Transverse colon (tissue), 4 donors: ENCODE results near the gene PLXNC1. TPM values are rescaled to one million over a fixed set of nuclear protein-coding genes. Genes with fewer than 3 reads are reported as not detected.

Experiments used
- DNase-seq: peaks from one replicate; pipeline ENCODE4 v3.0.0-alpha.2; 2019
- H3K27ac ChIP-seq, 4 donors: fragments of 200-600 bp; sonication (generic); 2 replicates each; pipeline ENCODE4 v1.5.1; 2016 to 2018; ENCODE audit warnings: inconsistent platforms in 4 of 4
- H3K27me3 ChIP-seq: fragments of 200-600 bp; sonication (generic); 2 replicates; pipeline ENCODE4 v1.5.1; 2017; ENCODE audit warnings: inconsistent platforms
- H3K36me3 ChIP-seq, 4 donors: fragments of 200-600 bp; sonication (generic); 2 replicates each; pipeline ENCODE4 v1.5.1; 2017 to 2019; ENCODE audit warnings: inconsistent platforms in 4 of 4
- H3K4me1 ChIP-seq, 4 donors: fragments of 200-600 bp; sonication (generic); 2 replicates each; pipeline ENCODE4 v1.5.1; 2017 to 2020; ENCODE audit warnings: inconsistent platforms in 4 of 4
- H3K4me3 ChIP-seq, 4 donors: fragments of 200-600 bp; sonication (generic); 1 replicate in 1 of 4; 2 replicates in 3 of 4; pipeline versions ENCODE4 v1.5.1 to v1.6.1; 2017 to 2019; ENCODE audit warnings: inconsistent platforms in 4 of 4
- H3K9me3 ChIP-seq, 2 donors: fragments of 200-600 bp; sonication (generic); 2 replicates each; pipeline ENCODE4 v1.5.1; 2017 to 2019; ENCODE audit warnings: inconsistent platforms in 2 of 2
- EP300 ChIP-seq: sonication (generic); formaldehyde crosslinking; IDR thresholded peaks from one replicate; pipeline ENCODE4 v1.6.1; 2017; ENCODE audit warnings: antibody characterized with exemption, low read depth
- POLR2A ChIP-seq: fragments of 450-650 bp; IDR thresholded peaks from one replicate; pipeline ENCODE4 v1.6.1; 2016; ENCODE audit warnings: antibody characterized with exemption, mild to moderate bottlenecking, moderate library complexity
- POLR2AphosphoS5 ChIP-seq, 3 donors: sonication (generic); formaldehyde crosslinking; IDR thresholded peaks; one replicate each; pipeline ENCODE4 v1.6.1; 2016; ENCODE audit warnings: antibody characterized with exemption in 3 of 3
- WGBS, 2 donors: methylation state at CpG; one replicate each; pipeline ENCODE4 v1.1.5; 2018; ENCODE audit warnings: low coverage in 1 of 2; 5-methylcytosine and 5-hydroxymethylcytosine counted together
- in situ Hi-C, 4 donors: fragments of 200-750 bp; cut with MboI; loops; one replicate each; pipeline versions ENCODE4 v1.15.0 to v1.15.1; 2017; ENCODE audit warnings: low sequenced_read_pairs in 3 of 4, low pct_ligation_motif_present in 1 of 4, low pct_unique_long_range_greater_than_20kb in 1 of 4
- intact Hi-C: fragments of 100-400 bp; cut with DNase I; formaldehyde crosslinking; loops from one replicate; pipeline ENCODE4 v1.15.1; 2023; ENCODE audit warnings: low total_unique reads
- total RNA-seq, 4 donors: library from RNA; depleted of rRNA; stranded (reverse); fragments of >200 nt; gene quantifications; one replicate each; pipeline ENCODE4 v1.1.0, GENCODE V29; 2016
- TF ChIP-seq, protein P1 (sequence below), 5 experiments: fragments of 200-600 bp in 3 of 5; fragments of 450-650 bp in 2 of 5; sonication (generic) in 3 of 5; IDR thresholded peaks; 1 replicate in 2 of 5; 2 replicates in 3 of 5; pipeline ENCODE4 v1.5.1; 2016 to 2017; ENCODE audit warnings: antibody characterized with exemption in 5 of 5, inconsistent platforms in 3 of 5, mild to moderate bottlenecking in 2 of 5, moderate library complexity in 1 of 5

PLXNC1 gene
- total RNA-seq, 4 donors from 2014 or later, result 3.3 to 12.7 (median 6.8) TPM

DNA sequence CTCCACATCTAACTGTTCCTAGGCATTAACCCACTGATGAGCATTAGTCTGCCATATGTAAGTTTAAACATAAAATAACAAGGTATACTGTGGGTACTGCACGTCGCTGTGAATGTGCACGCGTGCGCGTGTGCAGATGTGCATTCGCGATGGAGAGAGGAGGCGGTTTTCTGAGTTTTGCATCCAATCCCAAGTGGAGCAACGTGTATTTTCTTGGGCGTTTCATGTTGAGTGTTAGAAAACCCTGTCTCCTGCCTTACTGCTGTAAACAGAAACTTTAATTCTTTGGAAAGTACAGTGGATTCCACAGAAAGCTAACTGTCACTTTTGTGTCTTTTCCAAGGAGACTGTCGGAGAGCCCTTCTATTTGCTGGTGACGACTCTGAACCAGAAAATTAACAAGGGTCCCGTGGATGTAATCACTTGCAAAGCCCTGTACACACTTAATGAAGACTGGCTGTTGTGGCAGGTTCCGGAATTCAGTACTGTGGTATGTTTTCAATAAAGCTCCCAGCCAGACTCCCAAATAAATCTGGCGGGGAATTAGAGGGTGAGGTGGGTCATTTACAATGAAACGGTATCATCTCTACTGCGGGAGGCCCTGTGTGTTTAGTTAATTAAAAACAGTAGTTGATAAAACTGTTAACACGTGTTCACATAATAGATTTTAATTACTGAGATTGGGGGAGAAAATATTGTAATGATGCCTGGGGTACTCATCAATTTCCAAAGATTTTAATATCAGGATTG is 116.5 kb downstream of the PLXNC1 start:
- in situ Hi-C loops, result no loop called here
- WGBS, 2 donors, result 92 to 96% methylated on average over 16 to 19 of the region's 19 CpGs
- H3K4me1 ChIP-seq, result peaks cover 7 to 33% (median 12%) of the 10 kb centered on the region in 4 donors
- no peaks in the 10 kb centered on the region for H3K9me3 ChIP-seq
- DNase-seq, result no peak
- TF ChIP-seq POLR2A (no peak), EP300 (no peak), POLR2AphosphoS5 (IDR thresholded peaks at IDR 0.05) (no peak)
- TF ChIP-seq, protein P1, sequence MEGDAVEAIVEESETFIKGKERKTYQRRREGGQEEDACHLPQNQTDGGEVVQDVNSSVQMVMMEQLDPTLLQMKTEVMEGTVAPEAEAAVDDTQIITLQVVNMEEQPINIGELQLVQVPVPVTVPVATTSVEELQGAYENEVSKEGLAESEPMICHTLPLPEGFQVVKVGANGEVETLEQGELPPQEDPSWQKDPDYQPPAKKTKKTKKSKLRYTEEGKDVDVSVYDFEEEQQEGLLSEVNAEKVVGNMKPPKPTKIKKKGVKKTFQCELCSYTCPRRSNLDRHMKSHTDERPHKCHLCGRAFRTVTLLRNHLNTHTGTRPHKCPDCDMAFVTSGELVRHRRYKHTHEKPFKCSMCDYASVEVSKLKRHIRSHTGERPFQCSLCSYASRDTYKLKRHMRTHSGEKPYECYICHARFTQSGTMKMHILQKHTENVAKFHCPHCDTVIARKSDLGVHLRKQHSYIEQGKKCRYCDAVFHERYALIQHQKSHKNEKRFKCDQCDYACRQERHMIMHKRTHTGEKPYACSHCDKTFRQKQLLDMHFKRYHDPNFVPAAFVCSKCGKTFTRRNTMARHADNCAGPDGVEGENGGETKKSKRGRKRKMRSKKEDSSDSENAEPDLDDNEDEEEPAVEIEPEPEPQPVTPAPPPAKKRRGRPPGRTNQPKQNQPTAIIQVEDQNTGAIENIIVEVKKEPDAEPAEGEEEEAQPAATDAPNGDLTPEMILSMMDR (IDR thresholded peaks at IDR 0.05), result no peak
- no peaks in the 10 kb centered on the region for H3K27me3 ChIP-seq
- intact Hi-C loops, result no loop called here
- H3K27ac ChIP-seq, result no peak overlapping the region
- H3K36me3 ChIP-seq, result no peaks in the 10 kb centered on the region
- no peak overlapping the region for H3K4me3 ChIP-seq

DNA sequence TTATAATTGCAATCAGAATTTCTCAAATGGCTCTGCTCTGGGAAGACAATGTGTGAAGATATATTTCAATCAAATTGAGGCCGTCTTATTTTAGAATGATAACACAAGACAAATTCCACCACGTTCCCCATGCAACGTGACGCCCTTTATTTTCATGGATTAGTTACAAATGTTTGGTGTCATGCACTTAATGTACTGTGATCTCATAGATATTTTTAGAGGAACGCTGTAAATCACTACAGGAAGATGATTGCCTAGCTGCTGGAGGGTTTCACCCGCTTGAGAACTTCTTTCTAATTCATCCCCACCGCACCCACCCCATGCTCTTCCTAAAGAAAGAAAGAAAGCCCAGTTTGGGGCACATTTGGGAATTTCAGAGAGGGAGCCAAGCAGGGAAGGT is 117.2 kb downstream of the PLXNC1 start:
- Histone ChIP-seq H3K27ac (no peak overlapping the region), H3K4me1 (peaks cover 7 to 33% (median 12%) of the 10 kb centered on the region in 4 donors), H3K36me3 (no peaks in the 10 kb centered on the region), H3K27me3 (no peaks in the 10 kb centered on the region), H3K9me3 (no peaks in the 10 kb centered on the region), H3K4me3 (no peak overlapping the region)
- TF ChIP-seq EP300, result no peak
- TF ChIP-seq, protein P1 (IDR thresholded peaks at IDR 0.05), result no peak
- no peak for TF ChIP-seq POLR2A
- in situ Hi-C loops, result no loop called here
- intact Hi-C loops, result no loop called here
- 91 to 100% methylated on average over 3 to 7 of the region's 7 CpGs for WGBS, 2 donors
- DNase-seq, result no peak

DNA sequence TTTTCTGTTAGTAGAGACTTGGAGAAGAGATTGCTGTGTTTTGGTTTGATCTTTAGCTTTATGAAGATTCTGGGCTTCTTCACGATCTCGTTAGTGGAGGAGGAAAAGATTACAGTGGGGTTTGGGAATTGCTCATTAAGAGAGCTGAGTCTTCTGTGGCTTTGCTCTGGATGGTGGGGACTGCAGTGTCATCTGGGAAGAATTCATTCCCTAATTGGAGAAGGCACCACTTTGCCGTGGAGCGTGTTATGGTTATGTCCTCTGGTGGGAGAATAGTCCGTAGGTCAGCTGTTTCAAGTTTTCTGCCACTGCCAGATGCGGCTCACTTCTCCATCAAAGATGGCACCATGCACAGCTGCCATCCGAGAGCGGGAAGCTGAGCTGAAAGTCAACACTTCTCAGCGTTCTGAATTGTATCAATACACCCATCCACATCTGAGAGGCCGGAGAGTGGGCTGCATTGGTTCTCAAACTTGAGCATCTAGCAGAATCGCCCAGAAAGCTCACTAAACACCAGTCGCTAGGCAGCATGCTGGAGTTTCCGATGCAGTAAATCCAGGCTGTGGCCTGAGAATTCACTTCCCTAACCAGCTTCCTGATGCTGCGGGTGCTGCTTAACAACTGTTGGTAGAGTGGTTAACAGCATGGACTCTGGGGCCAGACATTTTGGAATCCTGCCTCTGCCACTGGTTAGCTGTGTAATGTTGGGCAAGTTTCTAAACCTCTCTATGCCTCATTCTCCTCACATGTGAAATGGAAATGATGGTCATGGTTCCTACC is 117.8 kb downstream of the PLXNC1 start:
- intact Hi-C loops (no loop called here), in situ Hi-C loops (no loop called here)
- no peak for DNase-seq
- WGBS, 2 donors, result 90 to 94% methylated on average over 2 to 14 of the region's 14 CpGs
- Histone ChIP-seq H3K27ac (no peak overlapping the region), H3K4me1 (peaks cover 7 to 32% (median 12%) of the 10 kb centered on the region in 4 donors), H3K36me3 (no peaks in the 10 kb centered on the region), H3K9me3 (no peaks in the 10 kb centered on the region), H3K4me3 (no peak overlapping the region), H3K27me3 (no peaks in the 10 kb centered on the region)
- no peak for TF ChIP-seq EP300
- TF ChIP-seq, protein P1 (IDR thresholded peaks at IDR 0.05), result no peak
- TF ChIP-seq POLR2A, result no peak
- no peak for TF ChIP-seq POLR2AphosphoS5 (IDR thresholded peaks at IDR 0.05)

DNA sequence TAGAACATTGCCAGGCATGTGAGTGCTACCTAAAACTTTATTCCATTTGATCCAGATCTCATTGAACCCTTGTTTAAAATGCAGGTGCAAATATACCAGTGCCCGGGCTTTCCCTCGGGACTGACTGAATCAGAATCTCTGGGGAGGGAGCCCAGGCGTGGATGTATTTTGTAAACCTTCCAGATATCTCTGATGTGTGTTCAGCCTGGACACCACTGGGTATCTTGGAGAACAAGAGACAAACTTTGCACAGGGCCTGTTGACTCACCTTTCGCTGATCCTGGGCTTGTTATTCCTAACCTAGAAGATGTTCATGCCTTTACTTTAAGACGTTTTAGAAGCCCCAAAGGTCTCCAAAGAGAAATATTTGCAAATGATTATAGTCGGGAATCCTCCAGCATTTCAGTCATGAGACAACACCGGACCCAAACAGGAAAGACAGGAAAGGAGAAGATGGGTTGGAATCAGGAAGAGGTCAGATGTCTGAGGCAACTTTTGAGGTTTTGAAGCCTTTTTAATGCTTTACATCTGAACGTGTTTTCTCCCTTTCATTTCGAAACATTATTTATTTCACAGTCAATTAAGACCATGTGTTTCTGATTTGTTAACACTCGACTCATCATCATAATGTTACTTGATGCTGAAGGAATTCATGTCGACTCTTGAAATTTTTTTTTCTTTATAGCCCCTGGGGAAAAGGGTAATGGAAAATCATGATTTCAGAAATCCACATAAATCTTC is 118.6 kb downstream of the PLXNC1 start:
- H3K9me3 ChIP-seq, result no peaks in the 10 kb centered on the region
- no peak for DNase-seq
- peak overlapping the region in 3 of 4 donors; percentile 23 to 37 (median 29) for H3K27ac ChIP-seq
- in situ Hi-C loops, result no loop called here
- intact Hi-C loops, result no loop called here
- H3K36me3 ChIP-seq, result no peaks in the 10 kb centered on the region
- no peaks in the 10 kb centered on the region for H3K27me3 ChIP-seq
- H3K4me3 ChIP-seq, result no peak overlapping the region
- TF ChIP-seq EP300 (no peak), POLR2AphosphoS5 (IDR thresholded peaks at IDR 0.05) (peak in 1 of 3 donors; percentile 16)
- TF ChIP-seq, protein P1 (IDR thresholded peaks at IDR 0.05), result no peak
- 62 to 71% methylated on average over 11 of the region's 11 CpGs for WGBS, 2 donors
- H3K4me1 ChIP-seq, result peaks cover 1 to 24% (median 5%) of the 10 kb centered on the region in 4 donors
